Glomerular endothelial cell (primary cell): ENCODE measurements around the gene CEACAM3. TPM values are rescaled to one million over a fixed set of nuclear protein-coding genes. Genes with fewer than 3 reads are reported as not detected.

ENCODE experiments used
- DNase-seq: peaks from one replicate; pipeline ENCODE4 v3.0.0-alpha.2; 2011; ENCODE audit warnings: low read depth, low spot score; ENCODE audit errors: extremely low read depth
- total RNA-seq: library from RNA; depleted of rRNA; stranded (reverse); fragments of >200 nt; gene quantifications from 2 replicates; pipeline ENCODE4 v1.2.3, GENCODE V29; 2015

Gene CEACAM3
- total RNA-seq, 1 donor from 2014 or later, result not detected

DNA sequence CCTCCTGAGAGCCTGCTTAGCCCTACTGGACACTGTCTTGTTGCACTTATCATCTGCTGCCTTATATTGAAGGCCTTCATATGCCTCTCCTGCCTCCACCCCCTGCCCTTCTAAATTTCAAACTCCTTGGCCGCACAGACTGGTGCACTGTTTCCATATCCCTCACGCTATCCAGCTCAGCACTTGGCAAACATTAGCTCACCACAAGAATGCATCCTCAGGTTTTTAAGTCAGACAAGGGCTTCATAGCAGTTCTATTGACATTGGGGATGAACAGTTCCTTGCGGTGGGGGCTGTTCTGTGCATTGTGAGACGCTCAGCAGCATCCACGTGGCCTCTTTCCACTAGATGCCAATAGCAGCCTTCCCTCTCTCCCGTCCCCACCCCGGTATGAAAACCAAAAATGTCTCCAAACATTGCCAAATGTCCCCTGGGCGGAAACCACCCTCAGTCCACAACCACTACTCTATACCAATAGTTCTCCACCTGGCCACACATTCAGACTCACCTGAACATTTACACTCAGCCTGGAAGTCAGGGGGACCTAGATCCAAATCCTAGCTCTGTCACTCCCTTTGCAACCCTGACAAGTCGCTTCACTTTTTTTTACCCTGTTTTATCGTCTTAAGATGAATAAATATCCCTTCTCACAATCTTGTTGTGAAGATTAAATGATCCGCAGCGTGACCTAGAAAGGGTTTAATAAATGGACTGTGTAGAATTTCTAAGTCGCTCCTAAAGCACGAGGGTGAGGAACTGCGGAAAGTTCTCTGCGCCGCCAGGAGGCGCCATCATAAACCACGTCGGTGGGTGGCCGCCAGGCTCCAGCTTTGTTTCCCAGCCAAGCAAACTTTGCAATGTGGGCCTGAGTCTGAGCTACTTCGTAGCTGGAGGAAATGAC is 3.6 kb upstream of the CEACAM3 start:
- DNase-seq, result no peak

DNA sequence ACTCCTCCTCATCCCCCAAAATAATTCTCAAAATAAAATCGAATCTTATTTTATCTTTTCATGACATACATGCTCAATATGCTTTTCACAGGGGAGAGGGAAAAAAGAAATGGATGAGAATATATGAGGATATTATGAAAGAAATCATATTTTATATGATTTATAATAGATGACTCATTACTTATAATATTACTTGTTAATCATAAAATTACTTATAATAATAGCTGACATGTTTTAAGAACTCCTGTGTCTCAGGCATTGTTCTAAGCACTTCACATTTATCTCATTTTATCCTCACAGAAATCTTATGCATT is 3.0 kb upstream of the CEACAM3 start:
- no peak for DNase-seq

DNA sequence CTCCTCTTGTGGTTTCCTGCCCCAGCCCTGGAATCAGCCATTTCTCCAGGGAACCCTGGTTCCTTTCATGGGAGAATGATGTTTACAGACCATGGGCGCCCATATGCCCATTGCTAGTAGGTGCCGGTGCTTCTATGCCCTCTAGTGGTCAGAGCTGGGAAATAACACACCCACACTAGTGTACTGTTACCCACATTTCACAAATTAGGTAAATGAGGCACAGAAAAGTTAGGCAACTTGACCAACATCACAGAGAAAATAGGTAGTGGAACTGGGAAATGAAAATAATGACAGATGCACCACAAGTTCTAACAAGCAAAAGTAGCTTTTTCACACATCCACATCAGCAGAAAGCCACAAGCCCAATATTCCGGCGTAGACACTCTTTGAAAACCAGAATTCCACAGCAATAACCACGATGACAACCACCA is 1.3 kb upstream of the CEACAM3 start:
- DNase-seq, result no peak

DNA sequence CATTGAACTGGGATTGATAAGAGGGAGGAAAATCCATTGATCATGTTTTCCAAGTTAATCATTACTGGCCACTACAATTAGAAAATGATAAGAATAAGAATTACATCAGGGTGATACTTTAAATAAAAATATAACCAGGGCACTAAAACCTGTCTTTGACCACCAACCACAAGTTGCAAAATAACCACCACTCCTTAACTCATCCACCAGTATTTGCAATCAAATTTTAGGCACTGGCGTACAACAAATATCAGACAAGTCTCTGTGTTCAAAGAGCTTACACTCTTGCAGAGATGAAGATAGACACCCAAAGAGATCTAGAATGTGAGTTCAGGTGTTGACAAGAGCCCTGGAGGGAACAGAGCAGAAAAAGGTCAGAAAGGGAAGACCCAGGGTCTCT is 514 bp downstream of the CEACAM3 start:
- no peak for DNase-seq

DNA sequence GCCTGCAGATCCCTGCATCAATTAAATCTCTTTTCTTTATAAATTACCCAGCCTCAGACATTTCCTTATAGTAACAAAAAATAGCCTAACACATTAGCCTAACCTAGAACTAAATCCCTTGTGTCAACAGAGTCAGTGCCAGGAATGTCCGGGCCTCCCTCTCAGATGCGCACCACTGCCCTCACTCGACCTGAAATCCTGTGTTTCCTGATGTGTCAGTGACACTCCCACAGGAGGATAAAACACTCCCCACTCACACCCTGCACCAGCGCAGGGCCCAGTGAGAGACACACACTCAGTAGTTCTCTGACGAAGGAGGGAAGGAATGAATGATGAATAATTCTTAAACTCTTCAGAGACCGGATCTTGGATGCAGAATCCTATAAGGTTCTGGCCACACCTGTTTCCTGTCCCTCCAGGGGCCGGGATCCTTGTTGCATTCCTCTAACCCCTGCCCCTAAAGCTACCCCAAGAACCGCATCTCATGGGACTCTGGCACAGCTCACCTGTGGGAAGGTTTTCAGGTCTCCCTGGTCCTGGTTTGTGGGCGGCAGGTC is 3.1 kb downstream of the CEACAM3 start:
- DNase-seq, result no peak

DNA sequence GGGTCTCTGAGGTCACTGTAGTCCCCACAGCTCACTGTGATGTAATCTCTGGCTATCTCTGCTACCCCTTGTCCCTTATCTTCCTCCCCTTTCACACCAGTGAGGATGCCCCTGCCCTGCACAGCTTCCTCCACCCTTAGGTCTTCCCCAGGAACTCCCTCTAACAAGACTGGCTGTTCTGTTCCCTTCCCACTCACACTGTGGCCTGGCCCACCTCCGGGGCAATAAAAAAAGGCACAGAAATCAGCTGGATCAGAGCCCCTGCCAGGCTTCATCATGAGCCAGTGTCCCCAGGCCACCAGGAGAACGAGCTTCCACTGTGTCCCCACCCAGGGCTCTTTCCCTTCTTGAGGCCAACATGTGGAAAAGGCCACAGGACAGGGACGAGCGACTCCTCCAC is 4.6 kb downstream of the CEACAM3 start:
- no peak for DNase-seq

DNA sequence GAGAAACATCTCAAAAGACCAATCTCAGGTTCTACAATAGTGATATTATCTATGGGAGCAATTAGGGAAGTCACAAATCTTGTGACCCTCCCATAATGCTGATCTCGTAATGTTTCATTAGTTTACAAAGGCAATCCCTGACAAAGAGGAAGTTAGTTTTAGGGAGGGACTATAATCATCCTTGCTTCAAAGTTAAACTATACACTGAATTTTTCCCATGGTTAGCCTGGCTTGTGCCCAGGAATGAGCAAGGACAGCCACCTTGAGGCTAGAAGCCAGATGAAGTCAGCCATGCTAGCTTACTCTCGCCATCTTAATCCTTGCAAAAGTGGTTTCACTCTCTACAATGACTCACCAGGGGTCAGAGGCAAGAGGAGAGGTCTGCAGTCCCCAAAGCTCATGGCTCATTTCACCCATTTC is 5.4 kb downstream of the CEACAM3 start:
- no peak for DNase-seq

DNA sequence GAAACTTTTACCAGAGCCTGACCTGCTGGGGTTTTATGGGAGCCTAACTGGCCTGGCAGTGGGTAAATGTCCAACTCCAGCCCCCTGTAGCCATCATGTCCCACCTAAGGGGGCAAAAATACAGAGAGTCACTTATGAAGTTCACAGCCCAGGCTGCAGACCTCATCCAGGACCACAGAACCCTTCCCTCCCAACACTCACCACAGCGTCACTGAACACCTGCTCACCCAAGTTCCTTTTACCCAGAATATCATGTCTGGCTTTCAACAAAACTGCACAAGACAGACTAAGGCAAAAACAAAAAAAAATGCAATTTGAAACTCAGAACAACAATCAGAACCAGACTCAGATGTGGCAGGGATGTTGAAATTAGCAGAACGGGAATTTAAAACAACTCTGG is 6.4 kb downstream of the CEACAM3 start:
- no peak for DNase-seq

DNA sequence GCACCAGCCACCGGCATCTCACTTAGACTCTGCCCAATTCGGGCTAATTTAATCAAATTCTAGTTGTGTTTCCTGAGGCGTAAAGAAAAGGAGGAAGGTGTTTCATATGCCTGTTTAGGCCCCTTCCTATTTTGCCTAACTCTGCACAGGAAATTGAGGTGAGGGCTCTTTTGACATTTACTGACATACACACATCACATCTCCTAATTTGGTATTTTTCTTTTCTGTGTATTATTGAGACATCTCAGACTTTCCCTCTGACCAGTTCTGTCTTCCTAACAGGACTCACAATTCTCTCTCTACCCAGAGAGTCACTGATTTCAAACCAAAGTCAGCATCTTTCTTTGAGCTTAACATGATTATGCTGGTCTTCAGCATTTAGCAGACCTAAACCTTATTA is 7.9 kb downstream of the CEACAM3 start:
- no peak for DNase-seq

DNA sequence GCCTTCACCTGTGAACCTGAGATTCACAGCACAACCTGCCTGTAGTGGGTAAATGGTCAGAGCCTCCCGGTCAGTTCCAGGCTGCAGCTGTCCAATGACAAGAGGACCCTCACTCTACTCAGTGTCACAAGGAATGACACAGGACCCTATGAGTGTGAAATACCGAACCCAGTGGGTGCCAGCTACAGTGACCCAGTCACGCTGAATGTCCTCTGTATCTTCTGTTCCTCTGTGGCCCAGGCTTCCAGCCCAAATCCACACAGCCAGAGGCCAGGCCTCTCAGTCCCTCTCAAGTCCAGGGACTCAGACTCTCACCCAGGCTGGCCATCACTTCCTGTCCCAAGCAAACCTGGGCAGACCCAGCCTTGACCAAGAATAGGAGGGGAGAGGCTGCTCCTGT is 10.8 kb downstream of the CEACAM3 start:
- DNase-seq, result no peak

DNA sequence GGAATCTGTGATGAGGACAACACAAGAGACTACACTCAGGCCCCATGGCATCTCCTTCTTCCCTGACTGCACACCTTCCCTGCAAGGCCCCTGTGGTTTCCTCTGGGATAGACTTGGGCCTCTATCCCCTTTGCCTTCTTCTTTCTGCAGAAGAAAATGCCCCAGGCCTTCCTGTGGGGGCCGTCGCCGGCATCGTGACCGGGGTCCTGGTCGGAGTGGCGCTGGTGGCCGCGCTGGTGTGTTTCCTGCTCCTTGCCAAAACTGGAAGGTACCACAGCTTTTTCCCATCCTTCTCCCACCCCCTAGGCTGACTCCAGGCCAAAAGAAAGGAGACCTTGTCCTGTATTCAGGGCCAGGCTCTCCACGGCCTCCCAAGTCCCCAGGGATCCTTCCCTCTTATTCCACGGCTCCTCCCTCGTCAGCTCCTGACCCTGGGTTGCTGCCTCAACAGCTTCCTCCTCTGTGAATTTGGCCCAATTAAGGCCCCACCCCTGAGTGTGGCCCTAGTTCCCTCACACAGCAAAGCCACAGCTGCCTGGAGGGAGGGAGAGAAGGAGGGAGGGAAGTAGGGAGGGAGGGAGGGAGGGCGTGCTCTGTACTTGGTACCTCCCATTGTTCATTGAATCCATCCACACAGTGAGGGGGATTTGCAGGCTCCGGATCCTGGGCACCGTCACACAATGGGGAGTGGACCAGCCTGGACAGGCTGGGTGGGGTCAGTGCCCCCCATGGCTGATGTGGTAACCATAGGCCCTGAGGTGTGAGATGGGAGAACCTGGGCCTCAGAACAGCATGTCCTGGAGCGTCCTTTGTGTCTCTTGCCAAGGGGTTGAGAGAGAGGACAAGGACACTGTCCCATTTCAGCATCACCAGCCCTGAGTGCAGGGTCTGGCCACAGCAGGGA is 12.5 kb downstream of the CEACAM3 start:
- DNase-seq, result no peak

DNA sequence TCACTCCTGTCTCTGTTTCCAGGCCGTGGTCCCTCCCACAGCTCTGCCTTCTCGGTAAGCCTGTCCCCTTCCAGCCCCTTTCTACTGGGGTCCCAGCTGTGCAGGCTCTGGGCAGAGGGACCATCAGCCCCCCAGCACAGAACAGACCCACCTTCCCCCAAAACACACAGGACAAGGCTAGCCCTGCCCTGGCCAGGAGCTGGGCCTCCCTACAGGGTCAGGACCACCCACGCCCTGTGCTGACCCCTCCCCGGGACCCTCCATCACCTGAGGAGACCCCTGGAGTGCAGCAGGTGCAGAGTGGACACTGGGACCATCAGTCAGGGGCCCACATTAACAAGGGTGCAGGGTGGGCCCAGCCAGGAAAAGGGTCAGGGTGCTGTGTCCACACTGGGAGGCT is 13.9 kb downstream of the CEACAM3 start:
- DNase-seq, result no peak

DNA sequence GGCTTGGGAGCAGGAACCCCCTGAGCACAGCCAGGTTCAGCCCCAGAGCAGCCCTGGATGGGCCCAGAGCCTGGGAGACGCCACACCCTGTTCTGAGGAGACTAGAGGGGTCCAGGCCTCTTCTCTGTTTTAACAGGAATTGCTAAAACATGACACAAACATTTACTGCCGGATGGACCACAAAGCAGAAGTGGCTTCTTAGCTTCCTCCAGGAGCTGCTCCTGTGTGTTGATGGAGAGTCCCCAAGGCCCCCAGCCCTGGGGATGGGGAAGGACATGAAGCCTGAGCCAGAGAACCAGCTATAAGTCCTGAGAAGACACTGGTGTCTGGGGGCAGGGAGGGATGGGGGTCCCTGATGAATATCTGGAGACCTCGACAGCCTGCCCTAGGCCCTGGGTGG is 14.6 kb downstream of the CEACAM3 start:
- DNase-seq, result no peak

DNA sequence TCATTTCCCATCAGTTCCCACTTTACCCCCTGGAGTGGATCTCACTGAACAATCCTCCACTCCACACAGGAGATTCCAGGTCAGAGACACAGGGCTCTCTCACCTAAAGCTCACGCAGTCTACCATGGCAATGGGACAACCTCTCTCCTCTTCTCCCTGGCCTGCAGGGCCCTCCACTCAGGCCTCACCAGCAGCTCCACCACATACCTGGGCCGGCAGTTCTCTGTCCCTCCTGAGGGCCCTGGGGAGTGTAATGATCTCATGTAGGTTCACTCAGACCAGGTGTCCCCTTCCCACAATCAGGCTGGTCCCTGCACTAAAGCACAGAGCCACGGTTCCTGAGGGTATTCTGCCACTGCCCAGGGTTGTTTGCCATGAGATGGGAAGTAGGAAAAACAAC is 15.6 kb downstream of the CEACAM3 start:
- no peak for DNase-seq

DNA sequence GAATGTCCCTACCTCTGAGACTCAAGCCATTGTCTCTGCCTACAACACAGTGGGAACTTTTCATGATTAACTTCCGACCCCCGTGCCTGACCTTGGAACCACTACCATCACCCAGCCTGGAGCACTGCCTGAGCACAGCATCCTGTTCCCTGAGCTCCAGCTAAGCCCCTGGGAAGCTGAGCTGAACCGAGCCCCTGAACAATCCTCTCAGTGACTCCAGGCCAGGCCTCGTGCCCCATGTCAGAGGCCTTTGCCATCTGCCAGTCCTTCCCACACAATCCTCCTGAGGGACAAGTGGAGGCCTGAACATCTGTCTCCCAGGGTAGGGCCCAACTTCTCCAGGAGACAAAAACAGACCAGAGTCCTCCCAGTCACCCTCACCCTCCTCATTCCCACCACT is 17.5 kb downstream of the CEACAM3 start:
- no peak for DNase-seq

DNA sequence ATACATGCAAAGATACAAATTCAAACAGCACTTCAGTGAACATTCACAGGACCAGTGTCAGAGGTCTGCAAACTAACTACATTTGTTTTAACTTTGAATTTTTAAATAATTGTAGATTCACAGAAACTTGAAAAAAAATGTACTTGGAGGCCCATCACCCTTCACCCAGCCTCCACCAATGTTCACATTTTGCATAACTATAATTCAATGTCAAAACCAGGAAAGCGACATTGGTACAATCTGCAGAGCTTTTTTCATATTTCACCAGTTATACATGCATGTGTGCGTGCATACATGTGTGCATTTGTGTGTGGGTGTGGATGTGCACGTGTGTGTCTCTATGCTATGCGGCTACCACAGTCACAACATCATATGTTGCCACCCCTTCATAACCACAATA is 18.9 kb downstream of the CEACAM3 start:
- DNase-seq, result no peak

DNA sequence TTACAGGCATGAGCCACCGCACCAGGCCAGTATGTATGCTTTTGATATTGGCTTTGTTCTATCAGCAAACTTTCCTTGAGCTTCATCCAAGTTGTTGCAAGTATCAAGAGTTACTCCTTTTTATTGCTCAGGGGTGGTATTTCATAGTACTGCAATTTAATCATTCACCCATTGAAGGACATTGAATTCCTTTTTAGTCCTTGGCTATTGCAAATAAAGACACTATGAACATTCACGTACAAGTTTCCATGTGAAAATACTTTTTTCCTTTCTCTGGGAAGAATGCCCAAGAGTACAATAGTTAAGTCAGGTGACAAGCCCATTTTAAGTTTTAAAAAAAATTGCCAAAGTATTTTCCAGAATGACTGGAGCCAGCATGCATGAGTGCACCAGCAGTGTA is 20.4 kb downstream of the CEACAM3 start:
- no peak for DNase-seq

DNA sequence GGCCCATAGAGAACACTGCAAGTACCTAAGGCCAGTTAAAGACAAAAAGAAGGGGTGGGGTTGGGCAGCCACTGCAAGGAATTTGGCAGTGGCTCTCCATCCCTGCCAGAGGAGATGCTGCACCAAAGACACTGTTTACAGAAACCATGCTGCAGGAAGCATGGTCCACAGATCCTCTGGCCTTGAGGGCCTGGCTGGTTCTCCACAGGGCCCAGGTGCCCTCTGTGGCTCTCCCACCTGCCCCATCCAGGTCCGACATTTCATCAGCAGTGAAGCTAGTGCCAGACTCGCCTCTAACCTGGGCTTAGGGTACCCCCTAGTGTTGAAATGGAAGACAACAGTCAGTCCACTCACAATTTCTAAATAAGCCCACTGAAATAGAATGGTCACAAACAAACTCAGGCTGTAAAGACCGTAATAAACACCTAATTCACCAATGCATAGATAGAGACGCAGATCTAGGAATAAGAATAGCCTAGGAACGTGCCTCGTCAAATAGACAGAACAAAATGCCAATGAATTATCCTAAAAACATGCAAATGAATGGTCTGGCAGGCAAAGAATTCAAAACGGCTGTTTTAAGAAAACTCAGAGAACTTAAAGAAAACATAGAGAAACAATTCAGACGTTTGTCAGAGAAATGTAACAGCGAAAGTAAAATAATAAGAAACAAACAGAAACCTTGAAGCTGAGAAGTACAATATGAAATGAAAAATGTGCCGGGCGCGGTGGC is 24.8 kb downstream of the CEACAM3 start:
- no peak for DNase-seq

DNA sequence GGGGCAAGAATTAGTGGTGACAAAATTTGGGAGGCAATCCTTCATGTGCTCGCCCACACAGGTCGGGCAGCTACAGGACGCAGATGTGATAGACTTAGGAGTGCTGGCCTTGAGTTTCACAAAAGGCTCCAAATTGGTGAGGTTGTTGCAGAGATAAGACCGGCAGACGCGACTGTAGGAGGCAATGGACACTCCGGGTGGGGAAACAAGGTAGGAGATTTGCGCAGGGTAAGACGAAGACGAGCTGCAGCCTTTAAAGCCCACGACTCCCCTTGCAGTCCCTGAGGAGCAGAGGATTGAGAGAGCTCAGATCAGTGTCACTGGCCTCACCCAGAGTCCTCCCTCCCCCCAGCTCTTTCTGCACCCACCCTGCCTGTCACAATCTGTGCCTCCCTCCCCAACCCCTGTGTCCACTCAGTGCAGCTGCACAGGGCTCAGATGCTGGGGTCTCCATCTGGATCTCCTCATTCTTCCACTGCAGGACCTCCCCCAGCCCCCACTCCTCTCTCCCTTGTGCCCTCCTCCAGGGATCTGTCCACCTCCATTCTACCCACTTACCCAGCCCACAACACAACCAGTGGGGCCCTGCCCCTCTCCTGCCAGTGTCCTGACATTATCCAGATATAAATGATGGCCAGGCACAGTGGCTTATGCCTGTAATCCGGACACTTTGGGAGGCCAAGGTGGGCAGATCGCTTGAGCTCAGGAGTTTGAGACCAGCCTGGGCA is 41.8 kb downstream of the CEACAM3 start:
- DNase-seq, result no peak

DNA sequence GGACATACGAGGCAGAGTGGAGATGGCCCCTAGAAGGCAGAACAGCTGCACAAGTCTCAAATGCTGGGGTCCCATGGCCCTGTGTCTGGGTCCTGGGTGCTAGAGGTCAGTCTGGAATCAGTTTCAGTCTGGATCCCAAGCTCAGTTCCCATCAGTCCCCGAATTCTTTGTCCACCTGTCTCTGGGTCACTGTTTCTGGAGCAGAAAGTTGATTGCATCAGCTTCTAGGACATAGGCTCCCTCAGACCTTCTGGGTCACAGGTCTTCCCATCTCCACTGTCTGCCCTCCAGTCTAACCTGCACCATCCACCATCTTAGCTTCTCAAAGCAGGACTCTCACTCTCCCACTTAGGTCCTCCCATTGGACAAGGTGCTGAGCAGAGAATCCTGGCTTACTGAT is 42.8 kb downstream of the CEACAM3 start:
- no peak for DNase-seq
